Measurements from ENCODE around the gene TRRAP.

TRRAP gene

GRCh38 chr7:98944386-98944785, 66.1 kb downstream of the TRRAP start:
- DNase-seq (ENCODE audit: low read depth in 1 of 2, low spot score in 1 of 2) = no peak

DNA sequence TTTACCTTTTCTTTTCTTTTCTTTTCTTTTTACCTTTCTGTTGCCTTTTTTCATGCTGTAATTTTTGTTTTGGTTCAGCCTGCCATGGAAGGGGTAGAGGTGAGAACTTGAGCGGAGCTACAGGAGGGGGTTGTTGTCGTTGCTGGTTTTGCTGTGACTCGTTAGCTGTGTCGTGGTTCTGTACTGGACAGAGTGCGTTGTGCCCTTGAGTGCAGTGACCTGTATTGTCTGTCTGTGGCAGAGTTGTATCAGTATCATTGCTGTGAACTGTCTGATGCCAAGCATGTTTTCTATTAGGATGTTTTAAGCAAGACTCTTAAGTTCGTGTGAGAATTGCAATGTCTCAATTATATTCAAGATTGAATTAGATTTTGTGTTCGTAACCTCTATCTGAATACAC, 67.5 kb downstream of the TRRAP start:
- no peak for DNase-seq (ENCODE audit: low read depth in 1 of 2, low spot score in 1 of 2)

DNA sequence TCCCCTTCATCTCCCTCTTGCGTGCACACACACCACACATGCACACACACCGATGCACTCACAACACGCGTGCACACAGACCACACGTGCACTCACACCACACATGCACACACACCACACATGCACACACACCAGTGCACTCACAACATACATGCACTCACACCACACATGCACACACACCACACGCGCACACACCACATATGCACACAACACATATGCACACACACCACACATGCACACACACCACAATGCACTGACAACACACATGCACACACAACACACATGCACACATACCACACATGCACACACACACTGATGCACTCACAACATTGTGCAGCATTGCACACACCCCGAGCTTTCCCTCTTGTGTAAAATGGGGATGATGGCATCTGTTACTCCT, 68.1 kb downstream of the TRRAP start:
- no peak for DNase-seq (ENCODE audit: low read depth in 1 of 2, low spot score in 1 of 2)

- no peak for DNase-seq (ENCODE audit: low read depth in 1 of 2, low spot score in 1 of 2)
These were observed 71.2 kb downstream of the TRRAP start for GRCh38 chr7:98949336-98950044.

- no peak for DNase-seq (ENCODE audit: low read depth in 1 of 2, low spot score in 1 of 2)
These were observed 77.7 kb downstream of the TRRAP start for GRCh38 chr7:98955992-98956391.

DNA sequence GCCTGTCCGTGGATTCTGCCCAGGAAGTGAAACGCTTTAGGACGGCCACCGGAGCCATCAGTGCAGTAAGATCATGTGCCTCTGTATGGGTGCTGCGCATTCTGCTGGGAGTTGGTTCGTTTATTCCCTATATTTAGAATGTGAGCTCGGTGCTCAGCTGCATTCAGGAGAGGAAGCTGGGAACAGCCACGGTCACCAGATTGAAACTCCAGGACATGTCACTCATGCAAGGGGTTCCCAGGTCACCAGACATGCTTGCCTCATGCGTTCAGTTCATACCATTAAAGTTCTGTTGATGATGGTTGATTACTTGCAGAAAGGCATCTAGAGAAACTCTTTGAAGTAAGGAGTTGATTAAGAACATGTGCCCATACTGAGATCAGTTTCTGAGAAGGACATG, 78.1 kb downstream of the TRRAP start:
- DNase-seq (ENCODE audit: low read depth in 1 of 2, low spot score in 1 of 2) = no peak

DNA sequence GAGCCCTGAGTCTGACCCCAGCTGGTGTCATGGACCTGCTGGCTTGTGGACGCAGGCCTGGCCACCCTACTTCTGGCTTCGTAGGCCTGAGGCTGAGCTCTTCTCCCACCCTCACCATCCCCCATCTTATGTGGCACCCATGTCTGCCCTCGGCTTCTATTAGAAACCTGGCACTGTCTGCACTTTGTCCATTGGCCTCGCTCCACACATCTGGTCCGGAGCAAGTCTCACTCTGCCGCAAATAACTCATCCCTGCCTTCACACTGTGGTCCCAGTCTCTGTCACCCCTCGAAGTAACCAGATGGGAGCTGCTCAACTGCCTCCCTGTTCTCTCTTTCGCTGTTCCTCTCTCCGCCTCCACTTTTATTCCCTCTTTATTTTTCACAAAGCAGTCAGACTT, 78.6 kb downstream of the TRRAP start:
- DNase-seq (ENCODE audit: low read depth in 1 of 2, low spot score in 1 of 2) = no peak

DNA sequence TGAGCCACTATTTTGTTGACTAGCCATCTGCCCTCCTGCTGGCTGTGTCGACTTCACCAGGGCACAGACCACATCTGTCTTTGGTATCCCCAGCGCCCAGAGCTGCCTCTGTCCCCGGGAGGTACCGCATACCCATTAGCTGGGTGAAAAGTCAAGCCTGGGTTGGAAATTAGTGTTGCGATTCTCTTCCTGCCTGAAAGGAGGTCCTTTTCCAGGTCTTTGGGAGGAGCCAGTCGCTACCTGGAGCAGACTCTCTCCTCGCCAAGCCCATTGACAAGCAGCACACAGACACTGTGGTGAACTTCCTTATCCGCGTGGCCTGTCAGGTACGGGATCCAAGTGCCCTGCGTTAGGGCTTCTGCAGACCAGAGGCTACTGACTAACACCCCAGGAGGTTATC, 79.4 kb downstream of the TRRAP start:
- no peak for DNase-seq (ENCODE audit: low read depth in 1 of 2, low spot score in 1 of 2)

DNA sequence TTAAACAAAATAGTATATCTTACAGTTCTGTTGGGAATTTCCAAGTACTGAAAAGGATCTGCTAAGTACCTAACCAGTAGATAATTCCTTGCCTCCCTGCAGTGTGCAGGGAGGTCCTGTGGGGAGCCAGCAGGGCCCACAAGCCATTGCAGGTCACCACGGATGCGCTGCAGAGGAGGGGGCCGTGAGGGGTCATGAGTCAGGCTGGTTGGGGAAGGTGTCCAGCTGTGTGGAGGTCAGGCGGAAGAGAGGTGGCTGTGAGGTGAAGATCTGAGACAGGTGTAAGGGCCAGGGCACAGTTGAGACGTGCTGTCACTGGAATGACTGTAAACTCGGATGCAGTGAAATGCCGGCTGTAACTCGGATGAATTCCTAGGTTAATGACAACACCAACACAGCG, 80.6 kb downstream of the TRRAP start:
- DNase-seq (ENCODE audit: low read depth in 1 of 2, low spot score in 1 of 2) = no peak

DNA sequence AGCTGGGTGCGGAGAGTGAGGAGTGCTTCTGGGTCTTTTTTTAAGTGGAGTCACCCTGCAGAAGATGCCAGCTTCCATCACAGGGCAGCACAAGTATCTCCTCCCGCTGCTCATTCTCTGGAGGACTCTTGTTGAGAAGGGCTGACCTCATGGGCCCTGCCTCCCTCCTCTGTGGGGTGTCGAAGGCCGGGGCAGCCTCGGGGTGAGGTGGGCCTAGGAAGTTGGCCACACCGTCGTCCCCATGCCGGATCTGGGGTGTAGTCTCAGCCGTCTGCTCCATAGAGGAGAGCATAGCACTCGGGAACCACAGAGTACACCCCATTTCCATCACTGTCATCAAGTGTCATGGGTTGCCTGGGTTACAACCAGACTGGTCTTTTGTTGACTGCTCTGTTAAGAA, 85.0 kb downstream of the TRRAP start:
- no peak for DNase-seq (ENCODE audit: low read depth in 1 of 2, low spot score in 1 of 2)

DNA sequence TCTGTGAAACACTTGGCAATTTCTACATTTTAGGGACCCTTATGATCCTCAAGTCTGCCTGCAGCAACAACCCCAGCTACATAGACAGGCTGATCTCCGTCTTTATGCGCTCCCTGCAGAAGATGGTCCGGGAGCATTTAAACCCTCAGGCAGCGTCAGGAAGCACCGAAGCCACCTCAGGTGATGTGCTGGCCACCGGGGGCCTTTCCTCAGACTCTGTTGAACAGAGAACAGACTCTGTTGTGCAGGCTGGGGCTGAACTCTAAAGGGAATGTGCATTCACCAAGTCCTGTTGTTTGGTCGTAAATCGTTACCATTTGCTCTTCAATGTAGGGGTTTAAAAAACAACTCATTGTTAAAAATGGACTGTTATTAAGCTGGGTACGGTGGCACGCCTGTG, 86.3 kb downstream of the TRRAP start:
- DNase-seq (ENCODE audit: low read depth in 1 of 2, low spot score in 1 of 2) = no peak

GRCh38 chr7:98968621-98969020, 90.3 kb downstream of the TRRAP start:
- DNase-seq (ENCODE audit: low read depth in 1 of 2, low spot score in 1 of 2) = no peak

GRCh38 chr7:98969386-98969785, 91.1 kb downstream of the TRRAP start:
- DNase-seq (ENCODE audit: low read depth in 1 of 2, low spot score in 1 of 2) = no peak

- DNase-seq (ENCODE audit: low read depth in 1 of 2, low spot score in 1 of 2) = no peak
These were observed 91.8 kb downstream of the TRRAP start for GRCh38 chr7:98970016-98970615.

GRCh38 chr7:98970805-98971204, 92.5 kb downstream of the TRRAP start:
- no peak for DNase-seq (ENCODE audit: low read depth in 1 of 2, low spot score in 1 of 2)

GRCh38 chr7:98974205-98974604, 95.9 kb downstream of the TRRAP start:
- DNase-seq (ENCODE audit: low read depth in 1 of 2, low spot score in 1 of 2) = no peak

DNA sequence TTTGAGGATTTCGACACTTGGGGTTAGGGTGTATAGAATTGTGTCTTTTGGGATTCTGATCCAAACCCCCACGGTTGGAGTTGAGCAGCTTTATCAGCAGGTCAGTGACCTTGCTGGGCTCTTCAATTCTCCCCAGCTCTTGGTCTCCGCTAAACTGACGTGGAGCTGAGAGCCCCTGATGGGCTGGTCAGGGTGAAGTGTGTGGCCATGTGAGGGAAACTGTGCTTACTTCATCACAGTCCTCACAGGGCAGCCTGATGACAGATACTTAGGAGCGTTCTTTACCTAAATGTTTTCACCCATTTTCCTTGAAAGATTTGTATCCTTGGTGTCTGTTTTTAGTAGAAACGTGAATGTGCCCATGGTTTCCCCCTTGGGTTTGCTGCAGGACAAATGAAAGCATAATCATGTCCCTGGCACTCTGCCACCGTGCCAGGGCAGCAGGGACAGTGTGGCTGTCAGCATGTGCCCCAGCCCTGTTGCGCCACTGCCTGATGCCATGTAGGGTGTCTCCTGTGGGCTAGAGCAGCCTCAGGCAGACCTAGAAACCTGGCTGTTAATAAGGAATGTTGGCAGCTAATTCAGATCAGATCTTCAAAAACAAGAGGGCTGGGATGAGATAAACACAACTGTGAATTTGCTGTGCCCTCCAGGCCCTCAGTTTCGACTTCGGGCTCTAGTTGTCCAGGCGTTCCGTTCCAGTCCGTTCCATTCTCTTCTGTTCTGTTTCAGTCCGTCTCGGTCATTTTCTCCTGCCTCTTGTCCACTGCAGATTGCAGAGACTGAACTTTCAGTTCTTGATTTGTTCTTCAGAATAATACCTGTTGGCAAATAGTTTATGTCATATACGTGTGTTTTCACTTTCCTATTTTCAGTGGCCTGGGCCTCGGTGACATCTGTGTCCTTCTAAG, 96.8 kb downstream of the TRRAP start:
- DNase-seq (ENCODE audit: low read depth in 1 of 2, low spot score in 1 of 2) = no peak

- no peak for DNase-seq (ENCODE audit: low read depth in 1 of 2, low spot score in 1 of 2)
These were observed 98.3 kb downstream of the TRRAP start for GRCh38 chr7:98976396-98977185.

DNA sequence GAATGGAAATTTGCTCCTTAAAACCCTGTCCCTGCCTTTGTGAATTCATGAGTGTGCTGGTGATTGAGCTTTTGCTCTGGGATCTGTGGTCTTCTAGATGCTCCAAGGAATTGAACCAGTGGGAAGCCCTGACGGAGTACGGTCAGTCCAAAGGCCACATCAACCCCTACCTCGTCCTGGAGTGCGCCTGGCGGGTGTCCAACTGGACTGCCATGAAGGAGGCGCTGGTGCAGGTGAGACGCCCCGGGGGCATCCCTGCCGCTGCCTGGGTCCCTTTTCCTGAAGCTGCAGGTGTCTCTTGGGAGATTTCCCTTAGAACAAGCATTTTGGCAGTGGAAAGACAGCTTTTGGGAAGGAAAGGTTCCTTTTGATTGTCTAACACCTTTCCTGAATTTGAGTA, 100.3 kb downstream of the TRRAP start:
- DNase-seq (ENCODE audit: low read depth in 1 of 2, low spot score in 1 of 2) = no peak

GRCh38 chr7:98981701-98982100, 103.4 kb downstream of the TRRAP start:
- no peak for DNase-seq (ENCODE audit: low read depth in 1 of 2, low spot score in 1 of 2)

- DNase-seq (ENCODE audit: low read depth in 1 of 2, low spot score in 1 of 2) = no peak
These were observed 104.4 kb downstream of the TRRAP start for GRCh38 chr7:98982686-98983085.

Measured in activated CD4-positive, alpha-beta T cell treated with anti-CD3 and anti-CD28 coated beads, Interleukin-2, amount 50 U/mL, for 24 hours (primary cell).